GM10266 (cell line): ENCODE measurements around the gene HOXD3.

ENCODE experiments used
- DNase-seq: peaks from one replicate; pipeline ENCODE4 v3.0.0; 2012; ENCODE audit errors: extremely low spot score
- CTCF ChIP-seq: IDR thresholded peaks from 2 replicates; pipeline ENCODE4 v1.5.1; 2012; ENCODE audit warnings: mild to moderate bottlenecking, low read depth; ENCODE audit not compliant: control insufficient read depth, insufficient read depth; ENCODE audit errors: missing control alignments

HOXD3 gene

GRCh38 chr2:176192351-176192750 is 35.2 kb downstream of the HOXD3 start:
- no peak for DNase-seq
- TF ChIP-seq CTCF, result no peak

- no peak for DNase-seq
- TF ChIP-seq CTCF, result no peak
These were observed 35.9 kb downstream of the HOXD3 start for GRCh38 chr2:176193048-176193447.

GRCh38 chr2:176199902-176200301 is 42.8 kb downstream of the HOXD3 start:
- TF ChIP-seq CTCF, result no peak
- DNase-seq, result no peak

GRCh38 chr2:176200971-176201370 is 43.9 kb downstream of the HOXD3 start:
- no peak for DNase-seq
- TF ChIP-seq CTCF, result no peak

- no peak for TF ChIP-seq CTCF
- no peak for DNase-seq
These were observed 45.4 kb downstream of the HOXD3 start for GRCh38 chr2:176202491-176202890.

GRCh38 chr2:176205126-176205525 is 48.0 kb downstream of the HOXD3 start:
- no peak for DNase-seq
- no peak for TF ChIP-seq CTCF

GRCh38 chr2:176206136-176206535 is 49.0 kb downstream of the HOXD3 start:
- TF ChIP-seq CTCF, result no peak
- no peak for DNase-seq

GRCh38 chr2:176206682-176207081 is 49.6 kb downstream of the HOXD3 start:
- no peak for TF ChIP-seq CTCF
- no peak for DNase-seq
